HS-27A (cell line): ENCODE measurements around the gene EFEMP1.
"Not testable (repeated sequence)": the region's sequence is repeated elsewhere in the genome, so short reads cannot be mapped to it uniquely, and the experiment has no call there.

Experiments
- DNase-seq: peaks from one replicate; pipeline ENCODE4 v3.0.0-alpha.2; 2012; ENCODE audit warnings: low read depth, missing footprints

The EFEMP1 gene

GRCh38 chr2:55827855-55828254 is 95.7 kb downstream of the EFEMP1 start:
- no peak for DNase-seq

- DNase-seq, result not testable (repeated sequence)
Measured at GRCh38 chr2:55827428-55827827, 96.2 kb downstream of the EFEMP1 start.

GRCh38 chr2:55826246-55826645 is 97.3 kb downstream of the EFEMP1 start:
- no peak for DNase-seq

DNA sequence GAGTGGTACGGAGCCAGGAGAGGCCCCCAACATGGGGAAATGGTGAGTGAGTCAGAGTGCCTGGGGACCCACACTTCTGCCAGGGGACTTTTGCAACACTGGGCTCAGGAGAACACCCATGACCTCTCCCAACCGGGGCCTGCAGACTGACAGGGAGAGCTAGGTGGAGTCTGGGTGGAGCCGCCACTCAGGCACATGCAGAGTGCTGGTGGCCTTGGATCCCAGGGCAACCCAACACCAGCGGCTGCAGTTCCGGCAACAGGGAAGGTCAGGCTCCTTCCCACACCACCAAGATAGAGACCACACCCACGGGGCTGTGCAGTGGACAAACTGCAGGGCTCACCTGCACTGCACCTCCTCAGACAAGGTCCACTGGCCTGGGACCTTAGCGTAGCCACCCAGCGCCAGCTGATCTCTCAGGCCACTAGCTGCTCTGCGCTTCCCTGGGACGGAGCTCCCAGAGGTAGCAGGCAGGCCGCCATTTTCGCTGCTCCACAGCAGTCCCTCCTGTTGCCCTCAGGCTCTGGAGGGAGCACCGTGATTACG is 99.0 kb downstream of the EFEMP1 start:
- no peak for DNase-seq
